SU-DHL-6 (cell line): Measurements from ENCODE around the gene TEX264.
"Not testable (repeated sequence)": the region's sequence is repeated elsewhere in the genome, so short reads cannot be mapped to it uniquely, and the experiment has no call there.

Source experiments
- EZH2phosphoT487 ChIP-seq: fragments of 200-600 bp; sonication (generic), shearing (Covaris generic); conservative IDR thresholded peaks from 2 replicates; pipeline ENCODE4 v1.6.1; 2018; ENCODE audit warnings: mild to moderate bottlenecking, antibody characterized with exemption, low read length, moderate library complexity, mixed read lengths
- TF ChIP-seq, protein P1 (sequence below): fragments of 200-600 bp; sonication (generic); IDR thresholded peaks from one replicate; pipeline ENCODE4 v1.5.1; 2017; ENCODE audit warnings: antibody characterized with exemption, mild to moderate bottlenecking, low read length, moderate library complexity; ENCODE audit not compliant: insufficient read depth, poor library complexity, severe bottlenecking

DNA sequence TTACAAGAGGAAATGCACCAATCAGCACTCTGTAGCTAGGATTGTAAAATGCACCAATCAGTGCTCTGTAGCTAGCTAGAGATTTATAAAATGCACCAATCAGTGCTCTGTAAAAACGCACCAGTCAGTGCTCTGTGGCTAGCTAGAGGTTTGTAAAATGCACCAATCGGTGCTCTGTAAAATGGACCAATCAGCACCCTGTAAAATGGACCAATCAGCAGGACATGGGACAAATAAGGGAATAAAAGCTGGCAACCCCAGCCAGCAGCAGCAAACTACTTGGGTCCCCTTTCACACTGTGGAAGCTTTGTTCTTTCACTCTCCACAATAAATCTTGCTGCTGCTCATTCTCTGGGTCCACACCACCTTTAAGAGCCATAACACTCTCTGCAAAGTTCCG lies 71.3 kb downstream of the TEX264 start:
- TF ChIP-seq, protein P1, sequence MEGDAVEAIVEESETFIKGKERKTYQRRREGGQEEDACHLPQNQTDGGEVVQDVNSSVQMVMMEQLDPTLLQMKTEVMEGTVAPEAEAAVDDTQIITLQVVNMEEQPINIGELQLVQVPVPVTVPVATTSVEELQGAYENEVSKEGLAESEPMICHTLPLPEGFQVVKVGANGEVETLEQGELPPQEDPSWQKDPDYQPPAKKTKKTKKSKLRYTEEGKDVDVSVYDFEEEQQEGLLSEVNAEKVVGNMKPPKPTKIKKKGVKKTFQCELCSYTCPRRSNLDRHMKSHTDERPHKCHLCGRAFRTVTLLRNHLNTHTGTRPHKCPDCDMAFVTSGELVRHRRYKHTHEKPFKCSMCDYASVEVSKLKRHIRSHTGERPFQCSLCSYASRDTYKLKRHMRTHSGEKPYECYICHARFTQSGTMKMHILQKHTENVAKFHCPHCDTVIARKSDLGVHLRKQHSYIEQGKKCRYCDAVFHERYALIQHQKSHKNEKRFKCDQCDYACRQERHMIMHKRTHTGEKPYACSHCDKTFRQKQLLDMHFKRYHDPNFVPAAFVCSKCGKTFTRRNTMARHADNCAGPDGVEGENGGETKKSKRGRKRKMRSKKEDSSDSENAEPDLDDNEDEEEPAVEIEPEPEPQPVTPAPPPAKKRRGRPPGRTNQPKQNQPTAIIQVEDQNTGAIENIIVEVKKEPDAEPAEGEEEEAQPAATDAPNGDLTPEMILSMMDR = not testable (repeated sequence)
- TF ChIP-seq EZH2phosphoT487 = not testable (repeated sequence)
